Mammary epithelial cell (primary cell): ENCODE measurements around the gene PSAP.

ENCODE experiments used
- CTCF ChIP-seq, 2 donors: IDR thresholded peaks in 1 of 2; conservative IDR thresholded peaks in 1 of 2; 2 replicates each; pipeline ENCODE4 v1.5.1; 2011 to 2012; ENCODE audit warnings: inconsistent platforms in 2 of 2, low read length in 2 of 2, mild to moderate bottlenecking in 2 of 2, control low read depth in 1 of 2, low read depth in 1 of 2; ENCODE audit not compliant: insufficient read depth in 1 of 2; ENCODE audit errors: extremely low read depth in 1 of 2
- EZH2 ChIP-seq: IDR thresholded peaks from 2 replicates; pipeline ENCODE4 v1.6.1; 2012; ENCODE audit warnings: low read length, inconsistent platforms, borderline replicate concordance

GRCh38 chr10:71777213-71777985 is 73.7 kb downstream of the PSAP start:
- TF ChIP-seq CTCF (conservative IDR thresholded peaks at IDR 0.05 in 1 of 2, IDR thresholded peaks at IDR 0.05 in 1 of 2; ENCODE audit: extremely low read depth in 1 of 2, insufficient read depth in 1 of 2, low read depth in 1 of 2, low read length in 2 of 2) (no peak), EZH2 (no peak)
